Mucosa of gallbladder (tissue), 1 donor: ENCODE data around the gene TRIM63. TPM values are rescaled to one million over a fixed set of nuclear protein-coding genes. Genes with fewer than 3 reads are reported as not detected.

Experiments used
- DNase-seq: peaks from one replicate; pipeline ENCODE4 v3.0.0-alpha.2; 2020; ENCODE audit warnings: low spot score
- total RNA-seq: library from RNA; stranded (reverse); gene quantifications from one replicate; pipeline ENCODE4 v1.2.1, GENCODE V29; 2021
- donor health status: DM: no; HTN: no; CAD: no.

Gene TRIM63
- total RNA-seq, 1 donor from 2014 or later, result 6.1 TPM

GRCh38 chr1:26016953-26017545, 50.4 kb downstream of the TRIM63 start:
- DNase-seq, result no peak

GRCh38 chr1:26016258-26016952, 51.0 kb downstream of the TRIM63 start:
- DNase-seq, result no peak

GRCh38 chr1:26015358-26015757, 52.1 kb downstream of the TRIM63 start:
- DNase-seq, result no peak

GRCh38 chr1:26014179-26014578, 53.3 kb downstream of the TRIM63 start:
- no peak for DNase-seq

- DNase-seq, result no peak
Observed at GRCh38 chr1:26012864-26013263, 54.6 kb downstream of the TRIM63 start.

GRCh38 chr1:26010825-26011224, 56.6 kb downstream of the TRIM63 start:
- DNase-seq, result no peak

GRCh38 chr1:26009796-26010447, 57.5 kb downstream of the TRIM63 start:
- DNase-seq, result no peak

GRCh38 chr1:26006710-26007109, 60.7 kb downstream of the TRIM63 start:
- no peak for DNase-seq

GRCh38 chr1:26005434-26006105, 61.9 kb downstream of the TRIM63 start:
- DNase-seq, result no peak

- no peak for DNase-seq
Observed at GRCh38 chr1:26003756-26004155, 63.7 kb downstream of the TRIM63 start.

GRCh38 chr1:26003262-26003661, 64.2 kb downstream of the TRIM63 start:
- DNase-seq, result no peak

Other genes starting within 250 kb of the TRIM63 start
- gene MTFR1L, start 247.7 kb downstream of the TRIM63 start, total RNA-seq, result 77.1 TPM
- gene AUNIP, start 208.2 kb downstream of the TRIM63 start, total RNA-seq, result 0.26 TPM
- gene PAQR7, start 191.9 kb downstream of the TRIM63 start, total RNA-seq, result 39.7 TPM
- 48.7 TPM for gene STMN1, start 161.2 kb downstream of the TRIM63 start, total RNA-seq
- gene PAFAH2, start 69.6 kb downstream of the TRIM63 start, total RNA-seq, result 43.6 TPM
- 1.6 TPM for gene EXTL1, start 45.9 kb downstream of the TRIM63 start, total RNA-seq
- 166 TPM for gene SLC30A2, start 21.5 kb downstream of the TRIM63 start, total RNA-seq
- 19.0 TPM for gene PDIK1L, start 44.2 kb upstream of the TRIM63 start, total RNA-seq
- 2.8 TPM for gene FAM110D, start 91.4 kb upstream of the TRIM63 start, total RNA-seq
- not detected for gene C1orf232, start 101.3 kb upstream of the TRIM63 start, total RNA-seq
- gene ZNF593, start 102.3 kb upstream of the TRIM63 start, total RNA-seq, result 28.1 TPM
- gene ZNF593OS, start 104.2 kb upstream of the TRIM63 start, total RNA-seq, result 0.29 TPM
- 36.0 TPM for gene CNKSR1, start 109.9 kb upstream of the TRIM63 start, total RNA-seq
- not detected for gene CATSPER4, start 123.0 kb upstream of the TRIM63 start, total RNA-seq
- gene CEP85, start 166.6 kb upstream of the TRIM63 start, total RNA-seq, result 10.0 TPM
- 133 TPM for gene SH3BGRL3, start 212.5 kb upstream of the TRIM63 start, total RNA-seq
- gene UBXN11, start 239.0 kb upstream of the TRIM63 start, total RNA-seq, result 21.3 TPM